K562 (cell line): Measurements from ENCODE around the gene TMEM50B. TPM values are rescaled to one million over a fixed set of nuclear protein-coding genes. Genes with fewer than 3 reads are reported as not detected.

ENCODE experiments used
- BRCA1 ChIP-seq, 2 experiments: fragments of 450-650 bp in 1 of 2; sonication (generic) in 1 of 2; formaldehyde crosslinking in 1 of 2; IDR thresholded peaks; 2 replicates each; pipeline versions ENCODE4 v1.5.0 to v1.6.1; 2017 to 2020; ENCODE audit warnings: mild to moderate bottlenecking in 1 of 2, missing genetic modification reagents in 1 of 2
- L3MBTL2 ChIP-seq: fragments of 450-650 bp; IDR thresholded peaks from 2 replicates; pipeline ENCODE4 v1.6.1; 2016; ENCODE audit warnings: mild to moderate bottlenecking, moderate library complexity
- MLX ChIP-seq, 2 experiments: fragments of 450-650 bp in 1 of 2; sonication (generic) in 1 of 2; formaldehyde crosslinking; conservative IDR thresholded peaks; 2 replicates each; pipeline versions ENCODE4 v1.4.0 to v1.8.1; 2020 to 2022; ENCODE audit warnings: mild to moderate bottlenecking in 1 of 2, missing genetic modification reagents in 1 of 2
- MNT ChIP-seq, 2 experiments: fragments of 450-650 bp; conservative IDR thresholded peaks; 2 replicates each; pipeline ENCODE4 v1.6.1; 2017; ENCODE audit warnings: mild to moderate bottlenecking in 2 of 2, moderate library complexity in 2 of 2
- NCOA2 ChIP-seq, 2 experiments: fragments of 450-650 bp; IDR thresholded peaks; 2 replicates each; pipeline ENCODE4 v1.6.1; 2018; ENCODE audit warnings: mild to moderate bottlenecking in 2 of 2, moderate library complexity in 1 of 2; ENCODE audit not compliant: partially characterized antibody in 2 of 2
- NR4A1 ChIP-seq, 2 experiments: fragments of 250-450 bp in 1 of 2; fragments of 450-650 bp in 1 of 2; sonication (Bioruptor Pico) in 1 of 2; IDR thresholded peaks; 2 replicates each; pipeline versions ENCODE4 v1.4.0 to v1.6.1; 2016 to 2020; ENCODE audit warnings: mild to moderate bottlenecking in 2 of 2, missing compliant biosample characterization in 1 of 2, missing genetic modification characterization in 1 of 2, moderate library complexity in 1 of 2
- RBBP5 ChIP-seq: fragments of 200-600 bp; sonication (generic); IDR thresholded peaks from 2 replicates; pipeline ENCODE4 v1.6.1; 2012; ENCODE audit warnings: borderline replicate concordance, mild to moderate bottlenecking, low read length, control low read depth, inconsistent platforms; ENCODE audit not compliant: insufficient read depth, poor library complexity, severe bottlenecking
- RBM39 ChIP-seq: fragments of 200-400 bp; formaldehyde crosslinking; optimal IDR thresholded peaks from 2 replicates; pipeline ENCODE3; 2018; ENCODE audit warnings: low read depth, low read length
- RNF2 ChIP-seq: sonication (generic); IDR thresholded peaks from 2 replicates; pipeline ENCODE4 v1.6.1; 2016
- SAFB ChIP-seq: fragments of 200-400 bp; formaldehyde crosslinking; IDR thresholded peaks from 2 replicates; pipeline ENCODE4 v1.6.1; 2017; ENCODE audit warnings: low read depth, low read length, borderline replicate concordance
- SP1 ChIP-seq: sonication (generic); formaldehyde crosslinking; IDR thresholded peaks from 2 replicates; pipeline ENCODE4 v1.8.1; 2022; ENCODE audit warnings: mild to moderate bottlenecking, missing genetic modification reagents
- ZBTB7A ChIP-seq: IDR thresholded peaks from 2 replicates; pipeline ENCODE4 v1.6.1; 2011; ENCODE audit warnings: low read depth, mild to moderate bottlenecking, low read length, moderate library complexity, borderline replicate concordance; ENCODE audit not compliant: control insufficient read depth
- ZNF143 ChIP-seq: sonication (generic); formaldehyde crosslinking; IDR thresholded peaks from 2 replicates; pipeline ENCODE4 v1.9.0; 2022; ENCODE audit warnings: mild to moderate bottlenecking, missing genetic modification reagents
- ZNF512 ChIP-seq: IDR thresholded peaks from 2 replicates; pipeline ENCODE4 v1.6.1; 2016; ENCODE audit warnings: missing genetic modification characterization, missing compliant biosample characterization
- ZNF639 ChIP-seq, 2 experiments: fragments of 200-800 bp in 1 of 2; sonication (Bioruptor generic) in 1 of 2; sonication (generic) in 1 of 2; formaldehyde crosslinking in 1 of 2; IDR thresholded peaks in 1 of 2; conservative IDR thresholded peaks in 1 of 2; 2 replicates each; pipeline versions ENCODE4 v1.5.0 to v1.6.1; 2016 to 2020; ENCODE audit warnings: missing compliant biosample characterization in 1 of 2, missing genetic modification characterization in 1 of 2, missing genetic modification reagents in 1 of 2
- ZNF830 ChIP-seq: fragments of 250-450 bp; sonication (Bioruptor Pico); IDR thresholded peaks from 2 replicates; pipeline ENCODE4 v1.5.0; 2021; ENCODE audit warnings: mild to moderate bottlenecking
- polyA plus RNA-seq, 8 experiments: library from polyadenylated mRNA; depleted of rRNA in 4 of 8; stranded (reverse) in 5 of 8; unstranded in 3 of 8; fragments of >200 nt; fragmentation: Nextera tagmentation in 2 of 8; fragmentation: Illumina TruSeq in 1 of 8; extraction: Ambion mirVana in 2 of 8; extraction: Trizol in 1 of 8; gene quantifications; 2 replicates each; pipeline versions ENCODE4 v1.2.1 to v1.2.3, GENCODE V29; 2011 to 2014; ENCODE audit warnings: inconsistent platforms in 1 of 8, missing spikeins in 1 of 8
- total RNA-seq, 7 experiments: library from RNA; depleted of rRNA in 6 of 7; stranded (reverse); fragments of >200 nt in 6 of 7; fragmentation: Illumina TruSeq in 2 of 7; extraction: Trizol in 2 of 7; gene quantifications; 2 replicates each; pipeline versions ENCODE4 v1.2.1 to v1.2.3, GENCODE V29; 2011 to 2021; ENCODE audit warnings: low replicate concordance in 1 of 7

Gene TMEM50B
- total and polyA plus RNA-seq, 9 of the 15 experiments (the other 6 are each of a cell fraction or from before 2014, with no cell fraction given) = 20.5 to 64.6 (median 28.9) TPM

GRCh38 chr21:33478935-33479678 lies 667 bp downstream of the TMEM50B start (continued):
- 0 out of 2 replicates have a peak, but pooled peaks have one; percentile 44 for TF ChIP-seq RNF2
- no peak for TF ChIP-seq RBM39
- peak; percentile 31; the same call in 1 of the 2 replicates for TF ChIP-seq SP1
- TF ChIP-seq ZNF143 (CRISPR knock-in tag) = no peak
- 0 out of 4 replicates have a peak, but pooled peaks of 1 of the 2 experiments have one; percentile 62 for TF ChIP-seq ZNF639 (CRISPR knock-in tag; conservative IDR thresholded peaks at IDR 0.05 in 1 of 2, IDR thresholded peaks at IDR 0.05 in 1 of 2)
- TF ChIP-seq ZNF512 (tag) = no peak
- 0 out of 2 replicates have a peak, but pooled peaks have one; percentile 19 for TF ChIP-seq ZNF830 (CRISPR knock-in tag)
- TF ChIP-seq ZBTB7A = peak; percentile 77
- TF ChIP-seq MNT (conservative IDR thresholded peaks at IDR 0.05) = peak in 1 of 2 experiments; percentile 45; a peak in 2 of 4 replicates
- peak; percentile 78 for TF ChIP-seq RBBP5
- no peak for TF ChIP-seq NR4A1 (CRISPR knock-in tag; IDR thresholded peaks at IDR 0.05)
- TF ChIP-seq NR4A1 (tag; IDR thresholded peaks at IDR 0.05) = no peak
- 0 out of 4 replicates have a peak, but pooled peaks of 1 of the 2 experiments have one; percentile 35 for TF ChIP-seq MLX (CRISPR knock-in tag; conservative IDR thresholded peaks at IDR 0.05)
- TF ChIP-seq SAFB = no peak
- TF ChIP-seq BRCA1 (IDR thresholded peaks at IDR 0.05) = no peak
- TF ChIP-seq BRCA1 (CRISPR knock-in tag; IDR thresholded peaks at IDR 0.05) = peak; percentile 81; the same call in 1 of the 2 replicates
- peak; percentile 75 for TF ChIP-seq L3MBTL2
- no peak for TF ChIP-seq NCOA2 (IDR thresholded peaks at IDR 0.05; ENCODE audit: partially characterized antibody in 2 of 2)
